Mesendoderm (in vitro differentiated cells): ENCODE measurements around the gene YPEL5.
A peak's percentile ranks its signal among the peaks of the same experiment; 100 is the strongest.
"Not testable (repeated sequence)": the region's sequence is repeated elsewhere in the genome, so short reads cannot be mapped to it uniquely, and the experiment has no call there.

Experiments used
- DNase-seq: peaks from one replicate; pipeline ENCODE4 v3.0.0; 2013
- H2AK5ac ChIP-seq: 2 replicates; pipeline ENCODE4 v1.6.1; 2013; ENCODE audit warnings: low read length, inconsistent platforms
- H2BK120ac ChIP-seq: 2 replicates; pipeline ENCODE4 v1.6.1; 2013; ENCODE audit warnings: low read depth, mild to moderate bottlenecking, low read length, moderate library complexity, mixed read lengths
- H2BK15ac ChIP-seq: replicated peaks from 2 replicates; pipeline ENCODE4 v1.6.1; 2013; ENCODE audit warnings: low read depth, mild to moderate bottlenecking, moderate library complexity
- H2BK5ac ChIP-seq: 2 replicates; pipeline ENCODE4 v1.6.1; 2013; ENCODE audit warnings: low read length, inconsistent platforms
- H3K18ac ChIP-seq: 2 replicates; pipeline ENCODE4 v1.6.1; 2013; ENCODE audit warnings: mild to moderate bottlenecking, low read length, mixed read lengths
- H3K23ac ChIP-seq: one replicate; pipeline ENCODE4 v1.6.1; 2013; ENCODE audit warnings: low read length
- H3K27ac ChIP-seq: 2 replicates; pipeline ENCODE4 v1.5.1; 2013; ENCODE audit warnings: low read depth, mild to moderate bottlenecking, inconsistent platforms, low read length, moderate library complexity
- H3K27me3 ChIP-seq: 2 replicates; pipeline ENCODE4 v1.6.1; 2013; ENCODE audit warnings: low read length, control low read depth, mild to moderate bottlenecking, inconsistent platforms; ENCODE audit not compliant: insufficient read depth, poor library complexity
- H3K36me3 ChIP-seq: 2 replicates; pipeline ENCODE4 v1.6.1; 2013; ENCODE audit warnings: low read length, inconsistent platforms; ENCODE audit not compliant: control insufficient read depth, insufficient read depth
- H3K4ac ChIP-seq: one replicate; pipeline ENCODE4 v1.6.1; 2013; ENCODE audit warnings: low read depth, mild to moderate bottlenecking, low read length, moderate library complexity
- H3K4me1 ChIP-seq: 2 replicates; pipeline ENCODE4 v1.6.1; 2013; ENCODE audit warnings: low read depth, low read length, inconsistent platforms; ENCODE audit not compliant: control insufficient read depth
- H3K4me2 ChIP-seq: 2 replicates; pipeline ENCODE4 v1.6.1; 2013; ENCODE audit warnings: low read length
- H3K4me3 ChIP-seq: 2 replicates; pipeline ENCODE4 v1.5.1; 2013; ENCODE audit warnings: mild to moderate bottlenecking, low read length
- H3K56ac ChIP-seq: one replicate; pipeline ENCODE4 v1.6.1; 2013; ENCODE audit warnings: low read length
- H3K79me1 ChIP-seq: 2 replicates; pipeline ENCODE4 v1.6.1; 2013; ENCODE audit warnings: low read length, inconsistent platforms
- H3K79me2 ChIP-seq: 2 replicates; pipeline ENCODE4 v1.6.1; 2013; ENCODE audit warnings: mild to moderate bottlenecking, low read length; ENCODE audit not compliant: control insufficient read depth, insufficient read depth
- H3K9ac ChIP-seq: 2 replicates; pipeline ENCODE4 v1.6.1; 2013; ENCODE audit warnings: low read length, inconsistent platforms
- H4K5ac ChIP-seq: one replicate; pipeline ENCODE4 v1.6.1; 2013; ENCODE audit warnings: low read length
- H4K8ac ChIP-seq: one replicate; pipeline ENCODE4 v1.6.1; 2013; ENCODE audit warnings: low read depth, mild to moderate bottlenecking, control low read depth, low read length, moderate library complexity
- WGBS: extraction: QIAGEN DNeasy Blood & Tissue Kit; methylation state at CpG from one replicate; pipeline ENCODE4 v1.1.7; 2013; ENCODE audit warnings: low lambda C conversion rate, missing lambda C conversion rate; ENCODE audit not compliant: insufficient coverage; ENCODE audit errors: extremely low coverage; 5-methylcytosine and 5-hydroxymethylcytosine counted together

The YPEL5 gene

DNA sequence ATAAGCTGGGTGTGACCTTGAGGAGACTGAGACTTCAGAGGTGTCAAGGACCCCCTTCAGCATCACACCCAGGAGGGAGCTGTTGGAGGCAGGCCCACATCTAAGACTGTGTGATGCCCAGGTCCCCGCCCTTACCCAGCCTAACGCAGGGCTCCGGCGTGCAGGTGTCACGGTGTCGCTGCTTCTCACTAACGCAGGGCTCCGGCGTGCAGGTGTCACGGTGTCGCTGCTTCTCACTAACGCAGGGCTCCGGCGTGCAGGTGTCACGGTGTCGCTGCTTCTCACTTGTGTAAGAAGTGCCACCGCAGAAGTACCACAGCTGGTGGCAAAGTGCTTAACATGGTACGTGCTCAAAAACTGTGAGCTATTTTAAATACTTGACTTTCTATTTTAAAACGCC lies 35.6 kb upstream of the YPEL5 start:
- H3K27me3 ChIP-seq, H3K18ac ChIP-seq, H2BK15ac ChIP-seq, DNase-seq, H2BK120ac ChIP-seq, H3K36me3 ChIP-seq, H3K4me1 ChIP-seq, H3K56ac ChIP-seq, H3K79me2 ChIP-seq, H2BK5ac ChIP-seq, H3K4ac ChIP-seq, H4K5ac ChIP-seq, H3K79me1 ChIP-seq, H3K4me2 ChIP-seq, H3K4me3 ChIP-seq, H4K8ac ChIP-seq, H2AK5ac ChIP-seq, H3K23ac ChIP-seq, H3K9ac ChIP-seq, H3K27ac ChIP-seq: not testable (repeated sequence)
- no CpG with 5 or more reads among the region's 19 CpGs for WGBS

- DNase-seq, result no peak
- H3K4me2 ChIP-seq, result no peak overlapping the region
- H4K5ac ChIP-seq, result no peak overlapping the region
- H2AK5ac ChIP-seq, result no peak overlapping the region
- no CpG with 5 or more reads among the region's 10 CpGs for WGBS
- no peak overlapping the region for H3K9ac ChIP-seq
- H3K79me1 ChIP-seq, result no peaks in the 10 kb centered on the region
- no peak overlapping the region for H3K23ac ChIP-seq
- H2BK5ac ChIP-seq, result no peak overlapping the region
- H3K36me3 ChIP-seq, result no peaks in the 10 kb centered on the region
- H3K27ac ChIP-seq, result no peak overlapping the region
- H2BK15ac ChIP-seq, result no peak overlapping the region
- H3K79me2 ChIP-seq, result no peaks in the 10 kb centered on the region
- no peaks in the 10 kb centered on the region for H3K4me1 ChIP-seq
- H3K4ac ChIP-seq, result no peak overlapping the region
- H3K4me3 ChIP-seq, result no peak overlapping the region
- H3K27me3 ChIP-seq, result no peaks in the 10 kb centered on the region
- no peak overlapping the region for H3K18ac ChIP-seq
- H4K8ac ChIP-seq, result no peak overlapping the region
- no peak overlapping the region for H3K56ac ChIP-seq
- H2BK120ac ChIP-seq, result no peak overlapping the region
These were observed 34.2 kb upstream of the YPEL5 start for GRCh38 chr2:30112561-30112960.

- H3K79me2 ChIP-seq, result no peaks in the 10 kb centered on the region
- no peaks in the 10 kb centered on the region for H3K4me1 ChIP-seq
- no peak overlapping the region for H3K9ac ChIP-seq
- WGBS, result no CpG with 5 or more reads among the region's 5 CpGs
- H3K4me3 ChIP-seq, result no peak overlapping the region
- H3K18ac ChIP-seq, result peak overlapping the region; percentile 28
- no peak overlapping the region for H3K4me2 ChIP-seq
- H4K5ac ChIP-seq, result no peak overlapping the region
- no peaks in the 10 kb centered on the region for H3K36me3 ChIP-seq
- H2AK5ac ChIP-seq, result no peak overlapping the region
- H4K8ac ChIP-seq, result no peak overlapping the region
- peak; percentile 18 for DNase-seq
- H3K79me1 ChIP-seq, result no peaks in the 10 kb centered on the region
- no peak overlapping the region for H3K4ac ChIP-seq
- H3K23ac ChIP-seq, result no peak overlapping the region
- H3K56ac ChIP-seq, result peak overlapping the region; percentile 17
- no peak overlapping the region for H3K27ac ChIP-seq
- H2BK120ac ChIP-seq, result no peak overlapping the region
- H2BK5ac ChIP-seq, result peak overlapping the region; percentile 13
- H2BK15ac ChIP-seq, result no peak overlapping the region
- H3K27me3 ChIP-seq, result no peaks in the 10 kb centered on the region
These were observed 33.1 kb upstream of the YPEL5 start for GRCh38 chr2:30113617-30114293.

DNA sequence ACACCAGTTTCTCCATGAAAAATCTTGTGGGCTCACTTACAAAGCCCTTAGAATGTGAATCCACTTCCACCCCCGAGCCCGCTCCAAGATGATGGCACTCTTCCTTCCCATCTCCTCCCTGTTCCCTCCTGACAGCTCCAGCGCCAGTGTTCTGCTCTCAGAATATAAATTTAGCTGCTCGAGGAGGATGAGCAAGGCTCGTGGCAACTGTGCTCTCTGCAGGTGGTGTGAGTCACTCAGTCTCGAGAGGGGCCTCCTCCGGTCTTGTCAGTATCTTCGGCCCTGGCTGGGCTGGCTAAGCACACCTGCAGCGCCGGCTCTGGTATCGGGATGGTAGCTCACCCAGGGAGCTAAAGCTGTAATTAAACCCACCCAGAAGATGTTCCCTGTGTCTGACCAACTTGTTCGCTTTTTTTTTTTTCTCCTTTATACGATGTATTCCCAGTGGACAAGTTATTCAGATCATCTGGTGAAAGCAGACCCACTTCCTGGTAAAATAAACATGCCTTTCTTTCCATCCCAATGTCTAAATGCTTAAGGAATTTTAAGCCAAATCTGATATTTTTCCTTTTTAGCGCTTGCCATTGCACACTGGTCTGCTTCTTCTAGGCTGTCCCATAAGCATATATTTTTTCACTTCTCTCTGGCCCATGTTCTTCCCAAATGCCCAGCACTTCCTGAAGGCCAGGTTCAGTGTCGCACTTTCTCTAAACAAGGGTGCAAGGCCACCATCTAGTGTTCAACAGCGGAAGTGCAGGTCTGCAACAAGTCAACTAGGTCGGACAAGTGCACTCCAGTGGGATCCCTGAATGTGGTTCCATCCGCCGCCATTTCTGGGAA lies 31.4 kb upstream of the YPEL5 start:
- H3K9ac ChIP-seq, result no peak overlapping the region
- no peak overlapping the region for H3K56ac ChIP-seq
- no CpG with 5 or more reads among the region's 19 CpGs for WGBS

GRCh38 chr2:30115981-30116285 lies 30.9 kb upstream of the YPEL5 start:
- H3K4me1 ChIP-seq, result no peaks in the 10 kb centered on the region
- no peak for DNase-seq
- H3K23ac ChIP-seq, result no peak overlapping the region
- no peaks in the 10 kb centered on the region for H3K79me1 ChIP-seq
- no peak overlapping the region for H2AK5ac ChIP-seq
- no peak overlapping the region for H4K5ac ChIP-seq
- no peak overlapping the region for H4K8ac ChIP-seq
- H3K9ac ChIP-seq, result no peak overlapping the region
- H3K4me2 ChIP-seq, result no peak overlapping the region
- no peak overlapping the region for H2BK120ac ChIP-seq
- H2BK5ac ChIP-seq, result no peak overlapping the region
- no CpG with 5 or more reads among the region's 5 CpGs for WGBS
- no peak overlapping the region for H3K56ac ChIP-seq
- no peaks in the 10 kb centered on the region for H3K36me3 ChIP-seq
- no peaks in the 10 kb centered on the region for H3K27me3 ChIP-seq
- H3K79me2 ChIP-seq, result no peaks in the 10 kb centered on the region
- H3K27ac ChIP-seq, result no peak overlapping the region
- H2BK15ac ChIP-seq, result no peak overlapping the region
- H3K18ac ChIP-seq, result no peak overlapping the region
- no peak overlapping the region for H3K4me3 ChIP-seq
- H3K4ac ChIP-seq, result no peak overlapping the region

More for the DNA sequence above, 31.4 kb upstream of the YPEL5 start:
- Histone ChIP-seq H4K8ac (no peak overlapping the region), H3K4me3 (no peak overlapping the region), H3K27me3 (no peaks in the 10 kb centered on the region), H3K4me2 (no peak overlapping the region), H3K36me3 (no peaks in the 10 kb centered on the region), H3K23ac (no peak overlapping the region), H2BK15ac (no peak overlapping the region), H3K4ac (no peak overlapping the region), H3K79me1 (no peaks in the 10 kb centered on the region), H2BK120ac (no peak overlapping the region), H3K27ac (peak overlapping the region; percentile 13), H3K18ac (peak overlapping the region; percentile 62), H3K79me2 (no peaks in the 10 kb centered on the region), H3K4me1 (no peaks in the 10 kb centered on the region), H2AK5ac (no peak overlapping the region), H2BK5ac (no peak overlapping the region), H4K5ac (no peak overlapping the region)
- DNase-seq, result peak; percentile 90
